ENCODE data around the gene GNRH2. TPM values are rescaled to one million over a fixed set of nuclear protein-coding genes. Genes with fewer than 3 reads are reported as not detected.

GNRH2 gene
- polyA plus RNA-seq, 1 donor (not counting 4 experiments of a cell fraction or from before 2014, with no cell fraction given) = 0.18 TPM

DNA sequence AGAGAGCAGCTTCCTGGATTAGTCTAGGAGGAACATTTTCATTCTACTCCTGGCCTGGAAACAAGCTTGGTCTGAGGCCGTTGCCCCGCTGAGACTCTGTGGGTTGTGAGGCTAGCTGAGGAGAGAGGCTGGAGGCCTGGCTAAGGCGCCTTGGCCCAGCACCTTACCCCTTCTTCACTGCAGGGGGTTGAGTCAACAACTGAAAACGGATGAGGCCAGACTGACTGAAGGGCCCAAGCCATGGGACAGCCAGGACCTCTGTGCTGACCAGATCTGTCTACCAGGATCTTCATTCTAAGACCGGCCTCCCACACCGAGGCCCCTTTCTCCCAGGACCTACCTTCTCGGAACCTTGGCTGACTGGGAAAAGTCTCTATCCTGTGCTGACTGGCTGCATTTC is 44.6 kb downstream of the GNRH2 start:
- FAIRE-seq = no peak
- dilution Hi-C loops (cut with MboI; ENCODE audit: extremely low pct_ligation_motif_present, low sequenced_read_pairs) = no loop called here
- no peaks in the 10 kb centered on the region for H3K9me3 ChIP-seq (ENCODE audit: control insufficient read depth, low read depth, low read length)
- DNase-seq (ENCODE audit: low read depth, low spot score) = no peak
- no peak overlapping the region for H3K4me2 ChIP-seq (ENCODE audit: control insufficient read depth, extremely low read depth, insufficient read depth, low read depth, low read length)
- no peaks in the 10 kb centered on the region for H3K79me2 ChIP-seq (ENCODE audit: control insufficient read depth, insufficient read depth, low read length)
- no peaks in the 10 kb centered on the region for H4K20me1 ChIP-seq (ENCODE audit: control insufficient read depth, extremely low read depth, insufficient read depth, low read length)
- TF ChIP-seq, protein P1, sequence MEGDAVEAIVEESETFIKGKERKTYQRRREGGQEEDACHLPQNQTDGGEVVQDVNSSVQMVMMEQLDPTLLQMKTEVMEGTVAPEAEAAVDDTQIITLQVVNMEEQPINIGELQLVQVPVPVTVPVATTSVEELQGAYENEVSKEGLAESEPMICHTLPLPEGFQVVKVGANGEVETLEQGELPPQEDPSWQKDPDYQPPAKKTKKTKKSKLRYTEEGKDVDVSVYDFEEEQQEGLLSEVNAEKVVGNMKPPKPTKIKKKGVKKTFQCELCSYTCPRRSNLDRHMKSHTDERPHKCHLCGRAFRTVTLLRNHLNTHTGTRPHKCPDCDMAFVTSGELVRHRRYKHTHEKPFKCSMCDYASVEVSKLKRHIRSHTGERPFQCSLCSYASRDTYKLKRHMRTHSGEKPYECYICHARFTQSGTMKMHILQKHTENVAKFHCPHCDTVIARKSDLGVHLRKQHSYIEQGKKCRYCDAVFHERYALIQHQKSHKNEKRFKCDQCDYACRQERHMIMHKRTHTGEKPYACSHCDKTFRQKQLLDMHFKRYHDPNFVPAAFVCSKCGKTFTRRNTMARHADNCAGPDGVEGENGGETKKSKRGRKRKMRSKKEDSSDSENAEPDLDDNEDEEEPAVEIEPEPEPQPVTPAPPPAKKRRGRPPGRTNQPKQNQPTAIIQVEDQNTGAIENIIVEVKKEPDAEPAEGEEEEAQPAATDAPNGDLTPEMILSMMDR (optimal IDR thresholded peaks at IDR 0.05 in 1 of 3, IDR thresholded peaks at IDR 0.05 in 1 of 3, conservative IDR thresholded peaks at IDR 0.05 in 1 of 3; ENCODE audit: extremely low read depth in 1 of 3, insufficient read depth in 2 of 3, low read length in 3 of 3) = no peak
- H3K27ac ChIP-seq (ENCODE audit: control insufficient read depth, insufficient read depth, low read length) = no peak overlapping the region
- H2AFZ ChIP-seq (ENCODE audit: control insufficient read depth, low read length) = no peak overlapping the region
- H3K4me3 ChIP-seq (ENCODE audit: control insufficient read depth in 2 of 3, extremely low read depth in 1 of 3, insufficient read depth in 2 of 3, low read depth in 1 of 3, low read length in 3 of 3) = no peak overlapping the region
- H3K27me3 ChIP-seq (ENCODE audit: control insufficient read depth, extremely low read depth, insufficient read depth, low read length) = peaks cover 48% of the 10 kb centered on the region
- H3K4me1 ChIP-seq (ENCODE audit: control insufficient read depth, extremely low read depth, insufficient read depth, low read length) = no peaks in the 10 kb centered on the region
- no peaks in the 10 kb centered on the region for H3K9me1 ChIP-seq (ENCODE audit: control insufficient read depth, extremely low read depth, insufficient read depth, low read length)
- no peak overlapping the region for H3K9ac ChIP-seq (ENCODE audit: control insufficient read depth, extremely low read depth, insufficient read depth, low read length)
- H3K36me3 ChIP-seq (ENCODE audit: control insufficient read depth in 2 of 2, extremely low read depth in 1 of 2, insufficient read depth in 2 of 2, low read length in 2 of 2) = no peaks in the 10 kb centered on the region

DNA sequence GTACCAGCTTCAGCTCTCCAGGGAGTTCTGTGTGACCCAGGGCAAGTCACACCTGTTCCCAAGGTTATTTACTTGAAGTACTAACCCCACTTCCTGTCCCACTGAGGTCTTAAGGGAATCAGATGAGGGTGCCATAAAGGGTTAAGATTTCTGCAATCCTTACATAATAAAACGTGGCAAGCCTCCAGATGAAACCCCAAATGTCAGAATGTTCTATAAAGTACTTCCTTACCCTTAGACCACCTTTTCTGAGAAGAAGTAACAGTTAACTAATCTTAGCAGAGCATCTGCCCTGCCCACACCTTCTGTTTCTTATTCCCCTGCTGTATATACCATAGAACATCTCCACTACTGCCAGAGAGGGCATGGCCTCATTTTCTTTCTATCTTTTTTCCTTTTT is 47.1 kb downstream of the GNRH2 start:
- no peak overlapping the region for H3K4me3 ChIP-seq (ENCODE audit: control insufficient read depth in 2 of 3, extremely low read depth in 1 of 3, insufficient read depth in 2 of 3, low read depth in 1 of 3, low read length in 3 of 3)
- H3K36me3 ChIP-seq (ENCODE audit: control insufficient read depth in 2 of 2, extremely low read depth in 1 of 2, insufficient read depth in 2 of 2, low read length in 2 of 2) = no peaks in the 10 kb centered on the region
- H3K79me2 ChIP-seq (ENCODE audit: control insufficient read depth, insufficient read depth, low read length) = no peaks in the 10 kb centered on the region
- H3K27ac ChIP-seq (ENCODE audit: control insufficient read depth, insufficient read depth, low read length) = no peak overlapping the region
- H2AFZ ChIP-seq (ENCODE audit: control insufficient read depth, low read length) = no peak overlapping the region
- DNase-seq (ENCODE audit: low read depth, low spot score) = no peak
- no peaks in the 10 kb centered on the region for H3K9me3 ChIP-seq (ENCODE audit: control insufficient read depth, low read depth, low read length)
- H3K4me2 ChIP-seq (ENCODE audit: control insufficient read depth, extremely low read depth, insufficient read depth, low read depth, low read length) = no peak overlapping the region
- dilution Hi-C loops (cut with MboI; ENCODE audit: extremely low pct_ligation_motif_present, low sequenced_read_pairs) = no loop called here
- H3K27me3 ChIP-seq (ENCODE audit: control insufficient read depth, extremely low read depth, insufficient read depth, low read length) = peaks cover 32% of the 10 kb centered on the region
- H3K4me1 ChIP-seq (ENCODE audit: control insufficient read depth, extremely low read depth, insufficient read depth, low read length) = peaks cover 5% of the 10 kb centered on the region
- no peak for FAIRE-seq
- H4K20me1 ChIP-seq (ENCODE audit: control insufficient read depth, extremely low read depth, insufficient read depth, low read length) = no peaks in the 10 kb centered on the region
- H3K9ac ChIP-seq (ENCODE audit: control insufficient read depth, extremely low read depth, insufficient read depth, low read length) = no peak overlapping the region
- no peaks in the 10 kb centered on the region for H3K9me1 ChIP-seq (ENCODE audit: control insufficient read depth, extremely low read depth, insufficient read depth, low read length)
- no peak for TF ChIP-seq EZH2 (IDR thresholded peaks at IDR 0.05; ENCODE audit: low read length)
- TF ChIP-seq, protein P1 (optimal IDR thresholded peaks at IDR 0.05 in 1 of 3, IDR thresholded peaks at IDR 0.05 in 1 of 3, conservative IDR thresholded peaks at IDR 0.05 in 1 of 3; ENCODE audit: extremely low read depth in 1 of 3, insufficient read depth in 2 of 3, low read length in 3 of 3) = no peak

All from keratinocyte (primary cell).